ENCODE results near the gene FLT4. TPM values are rescaled to one million over a fixed set of nuclear protein-coding genes. Genes with fewer than 3 reads are reported as not detected.

The FLT4 gene
- total RNA-seq, 1 experiment from 2014 or later, result 6.3 TPM

GRCh38 chr5:180604271-180604670 lies 45.1 kb downstream of the FLT4 start:
- no peak overlapping the region for H3K23ac ChIP-seq (ENCODE audit: insufficient read length, low read depth, low read length)

More at GRCh38 chr5:180604271-180604670, 45.1 kb downstream of the FLT4 start:
- no peak overlapping the region for H2BK20ac ChIP-seq (ENCODE audit: low read depth, low read length, poor library complexity, severe bottlenecking)
- H2BK120ac ChIP-seq (ENCODE audit: low read depth, low read length, poor library complexity, severe bottlenecking), result no peak overlapping the region
- H3K79me2 ChIP-seq (ENCODE audit: insufficient read depth, low read length), result no peaks in the 10 kb centered on the region
- no peaks in the 10 kb centered on the region for H3K23me2 ChIP-seq (ENCODE audit: insufficient read length, low read depth, low read length, poor library complexity, severe bottlenecking)
- H3K9me3 ChIP-seq (ENCODE audit: control insufficient read depth, low read depth, low read length), result no peaks in the 10 kb centered on the region
- no peak overlapping the region for H4K8ac ChIP-seq (replicated peaks; ENCODE audit: insufficient read length, low read depth, low read length)
- no peak overlapping the region for H3K27ac Mint-ChIP-seq
- no peak overlapping the region for H2AFZ ChIP-seq (ENCODE audit: low read length)
- H3T11ph ChIP-seq (ENCODE audit: low read length), result no peak overlapping the region
- H2BK15ac ChIP-seq (ENCODE audit: low read depth, low read length), result no peak overlapping the region
- H4K91ac ChIP-seq (ENCODE audit: insufficient read length, low read depth, low read length), result no peak overlapping the region
- no peaks in the 10 kb centered on the region for H3K79me1 ChIP-seq (ENCODE audit: insufficient read depth, low read depth, low read length, poor library complexity, severe bottlenecking)
- TF ChIP-seq CTCF (conservative IDR thresholded peaks at IDR 0.05), result no peak
- no peaks in the 10 kb centered on the region; a peak in 1 of 5 replicates for H3K9me3 Mint-ChIP-seq
- no CpG with 5 or more reads among the region's 13 CpGs for WGBS (ENCODE audit: extremely low coverage, insufficient read length, low lambda C conversion rate)
- no peak overlapping the region for H3K27ac ChIP-seq (ENCODE audit: insufficient read length, low read depth, low read length)
- H3K4me3 Mint-ChIP-seq, result no peak overlapping the region; a peak in 1 of 5 replicates
- H2BK5ac ChIP-seq (ENCODE audit: insufficient read length, low read length), result no peak overlapping the region
- no peak overlapping the region for H3K56ac ChIP-seq (ENCODE audit: insufficient read length, low read depth, low read length)
- H2BK12ac ChIP-seq (ENCODE audit: insufficient read length, low read depth, low read length), result no peak overlapping the region
- H3K4me2 ChIP-seq (ENCODE audit: insufficient read depth, insufficient read length, low read length), result no peak overlapping the region
- no peaks in the 10 kb centered on the region for H3K27me3 ChIP-seq (ENCODE audit: insufficient read depth, low read length)
- no peak overlapping the region for H3K4ac ChIP-seq (ENCODE audit: low read depth, low read length)
- H3K27me3 Mint-ChIP-seq (ENCODE audit: low read depth), result peaks cover 4% of the 10 kb centered on the region; the same call in 1 of the 2 replicates
- H4K20me1 ChIP-seq (ENCODE audit: control insufficient read depth, insufficient read depth, insufficient read length), result no peaks in the 10 kb centered on the region
- H2AK5ac ChIP-seq (ENCODE audit: insufficient read length, low read length), result no peak overlapping the region
- no peak overlapping the region for H3K14ac ChIP-seq (ENCODE audit: insufficient read depth, low read length)
- H3K4me1 ChIP-seq (ENCODE audit: insufficient read depth, low read length), result no peaks in the 10 kb centered on the region
- no peak for DNase-seq
- peaks cover 0 to 6% of the 10 kb centered on the region in 2 experiments; a peak in 3 of 4 replicates for H3K4me1 Mint-ChIP-seq
- no peaks in the 10 kb centered on the region for H3K36me3 Mint-ChIP-seq (ENCODE audit: insufficient read depth in 1 of 3, low read depth in 3 of 3)
- H4K5ac ChIP-seq (ENCODE audit: insufficient read length, low read depth, low read length), result no peak overlapping the region
- no peak overlapping the region for H3K9ac ChIP-seq (ENCODE audit: extremely low read depth, insufficient read length, low read length)
- H3K18ac ChIP-seq (ENCODE audit: insufficient read length, low read depth, low read length), result no peak overlapping the region

Data from H9 (cell line).